Adrenal gland (tissue), 12 donors: ENCODE results near the gene GMDS. TPM values are rescaled to one million over a fixed set of nuclear protein-coding genes. Genes with fewer than 3 reads are reported as not detected.

Source experiments
- DNase-seq, 7 donors: peaks; one replicate each; pipeline ENCODE4 v3.0.0-alpha.2; 2019 to 2020
- H3K27ac ChIP-seq, 5 donors: fragments of 200-600 bp; sonication (generic) in 4 of 5; 1 replicate in 3 of 5; 2 replicates in 2 of 5; pipeline versions ENCODE4 v1.5.1 to v1.8.0; 2016 to 2020; ENCODE audit warnings: mild to moderate bottlenecking in 1 of 5
- H3K27me3 ChIP-seq: fragments of 200-600 bp; 2 replicates; pipeline ENCODE4 v1.8.0; 2021
- H3K36me3 ChIP-seq, 2 donors: fragments of 200-600 bp; replicated peaks in 1 of 2; 1 replicate in 1 of 2; 2 replicates in 1 of 2; pipeline versions ENCODE4 v1.5.1 to v1.8.0; 2018 to 2022
- H3K4me1 ChIP-seq, 2 donors: fragments of 200-600 bp; replicated peaks in 1 of 2; 1 replicate in 1 of 2; 2 replicates in 1 of 2; pipeline versions ENCODE4 v1.5.1 to v1.8.0; 2018 to 2021
- H3K4me3 ChIP-seq, 4 donors: fragments of 200-600 bp; sonication (generic) in 3 of 4; one replicate each; pipeline ENCODE4 v1.5.1; 2016 to 2018
- H3K9me3 ChIP-seq, 3 donors: fragments of 200-600 bp; sonication (generic) in 1 of 3; replicated peaks in 1 of 3; 1 replicate in 2 of 3; 2 replicates in 1 of 3; pipeline versions ENCODE4 v1.5.1 to v1.8.0; 2016 to 2021
- POLR2A ChIP-seq, 2 donors: fragments of 450-650 bp; IDR thresholded peaks; one replicate each; pipeline ENCODE4 v1.6.1; 2017; ENCODE audit warnings: antibody characterized with exemption in 2 of 2, mild to moderate bottlenecking in 2 of 2, moderate library complexity in 1 of 2
- WGBS, 4 donors: extraction: QIAGEN DNeasy Blood & Tissue Kit in 2 of 4; methylation state at CpG; one replicate each; pipeline versions ENCODE4 v1.1.5 to v1.1.7; 2013 to 2017; 5-methylcytosine and 5-hydroxymethylcytosine counted together
- intact Hi-C, 2 donors: fragments of 100-400 bp; cut with DNase I; formaldehyde crosslinking; loops; one replicate each; pipeline versions ENCODE4 v1.14.1 to v1.15.0; 2022 to 2023
- polyA plus RNA-seq, 3 donors: library from polyadenylated mRNA; stranded (reverse); fragments of 200-250 nt in 2 of 3; fragments of 350-450 nt in 1 of 3; fragmentation: Illumina TruSeq in 1 of 3; extraction: RNeasy Lipid Tissue Mini Kit (QIAGEN cat#74804) in 1 of 3; gene quantifications; one replicate each; pipeline ENCODE4 v1.2.3, GENCODE V29; 2013 to 2014
- total RNA-seq, 9 donors: library from RNA; depleted of rRNA in 4 of 9; stranded (reverse); fragments of >200 nt in 4 of 9; fragments of 120-200 nt in 1 of 9; fragmentation: NEBNext Ultra II Directional in 1 of 9; extraction: Animal tissue kit (Norgen Biotek cat#: 25700) in 1 of 9; gene quantifications; one replicate each; pipeline versions ENCODE4 v1.1.0 to v1.2.4, GENCODE V29; 2013 to 2023
- TF ChIP-seq, protein P1 (sequence below), 6 experiments: fragments of 450-650 bp in 4 of 6; fragments of 200-600 bp in 2 of 6; sonication (generic) in 1 of 6; IDR thresholded peaks; 1 replicate in 5 of 6; 2 replicates in 1 of 6; pipeline versions ENCODE4 v1.5.1 to v1.8.0; 2016 to 2021; ENCODE audit warnings: antibody characterized with exemption in 6 of 6, mild to moderate bottlenecking in 2 of 6, moderate library complexity in 1 of 6
- donor health status: healthy with polysubstance abuse.
- donor health status: Bipolar disorder and iron deficiency.
- donor health status: DM: yes; HTN: yes; CAD: no.
- donor health status: DM: no; HTN: no; CAD: no.
- donor health status: DM: no; HTN: no; CAD: no.
- donor health status: DM: yes; HTN: yes; CAD: no.

GMDS gene
- total and polyA plus RNA-seq, 12 donors, result 8.5 to 39.2 (median 15.2) TPM

GRCh38 chr6:1760876-1761275, 484.5 kb downstream of the GMDS start:
- no peak overlapping the region for H3K4me3 ChIP-seq
- H3K27me3 ChIP-seq, result no peaks in the 10 kb centered on the region
- no peak overlapping the region for H3K27ac ChIP-seq
- DNase-seq, result no peak
- no peaks in the 10 kb centered on the region for H3K36me3 ChIP-seq
- H3K9me3 ChIP-seq, result no peaks in the 10 kb centered on the region
- peaks cover 0 to 6% of the 10 kb centered on the region in 2 donors for H3K4me1 ChIP-seq
- TF ChIP-seq, protein P1, sequence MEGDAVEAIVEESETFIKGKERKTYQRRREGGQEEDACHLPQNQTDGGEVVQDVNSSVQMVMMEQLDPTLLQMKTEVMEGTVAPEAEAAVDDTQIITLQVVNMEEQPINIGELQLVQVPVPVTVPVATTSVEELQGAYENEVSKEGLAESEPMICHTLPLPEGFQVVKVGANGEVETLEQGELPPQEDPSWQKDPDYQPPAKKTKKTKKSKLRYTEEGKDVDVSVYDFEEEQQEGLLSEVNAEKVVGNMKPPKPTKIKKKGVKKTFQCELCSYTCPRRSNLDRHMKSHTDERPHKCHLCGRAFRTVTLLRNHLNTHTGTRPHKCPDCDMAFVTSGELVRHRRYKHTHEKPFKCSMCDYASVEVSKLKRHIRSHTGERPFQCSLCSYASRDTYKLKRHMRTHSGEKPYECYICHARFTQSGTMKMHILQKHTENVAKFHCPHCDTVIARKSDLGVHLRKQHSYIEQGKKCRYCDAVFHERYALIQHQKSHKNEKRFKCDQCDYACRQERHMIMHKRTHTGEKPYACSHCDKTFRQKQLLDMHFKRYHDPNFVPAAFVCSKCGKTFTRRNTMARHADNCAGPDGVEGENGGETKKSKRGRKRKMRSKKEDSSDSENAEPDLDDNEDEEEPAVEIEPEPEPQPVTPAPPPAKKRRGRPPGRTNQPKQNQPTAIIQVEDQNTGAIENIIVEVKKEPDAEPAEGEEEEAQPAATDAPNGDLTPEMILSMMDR (IDR thresholded peaks at IDR 0.05), result no peak
- 78 to 80% (median 79%) methylated on average over 2 of the region's 2 CpGs for WGBS, 4 donors
- intact Hi-C loops, result no loop called here

- Histone ChIP-seq H3K4me1 (peaks cover 0 to 6% of the 10 kb centered on the region in 2 donors), H3K27ac (no peak overlapping the region), H3K36me3 (no peaks in the 10 kb centered on the region), H3K9me3 (no peaks in the 10 kb centered on the region), H3K4me3 (no peak overlapping the region), H3K27me3 (no peaks in the 10 kb centered on the region)
- TF ChIP-seq, protein P1 (IDR thresholded peaks at IDR 0.05), result no peak
- TF ChIP-seq POLR2A (IDR thresholded peaks at IDR 0.05), result no peak
- WGBS, 4 donors, result 89 to 95% (median 93%) methylated on average over 8 of the region's 8 CpGs
- intact Hi-C loops, result no loop called here
- no peak for DNase-seq
These were observed 485.5 kb downstream of the GMDS start for GRCh38 chr6:1759870-1760269.

DNA sequence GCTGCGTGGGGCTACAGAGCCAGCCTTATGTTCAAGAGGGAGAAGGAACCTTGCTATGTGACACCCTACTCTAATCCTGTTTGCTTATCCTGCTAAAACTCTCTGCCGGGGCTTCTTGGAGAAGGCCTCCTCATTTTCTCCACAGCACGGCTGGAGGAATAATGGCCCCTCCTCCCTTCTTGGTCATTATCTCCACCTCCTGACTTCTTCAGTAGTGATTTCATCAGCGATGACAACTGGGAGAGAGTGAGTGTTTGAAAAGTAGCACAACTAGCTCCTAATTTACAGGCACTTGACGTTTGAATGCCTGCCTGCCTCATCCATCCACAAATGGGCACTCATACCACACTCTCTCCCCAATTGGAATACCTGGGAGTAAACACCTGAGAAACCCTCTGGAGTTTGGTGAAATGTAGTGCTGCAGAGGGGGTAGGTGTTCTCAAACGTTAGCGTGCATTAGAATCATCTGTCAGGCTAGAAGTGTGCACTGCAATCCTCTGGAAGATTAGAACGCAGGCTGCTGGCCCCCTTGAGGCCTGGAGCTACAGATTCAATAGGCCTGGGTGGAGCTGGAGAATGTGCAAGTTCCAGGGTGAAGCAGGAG, 487.2 kb downstream of the GMDS start:
- WGBS, 4 donors, result 66 to 74% (median 73%) methylated on average over 8 of the region's 8 CpGs
- no peak overlapping the region for H3K27ac ChIP-seq
- H3K4me1 ChIP-seq, result peaks cover 0 to 6% of the 10 kb centered on the region in 2 donors
- intact Hi-C loops, result no loop called here
- no peak overlapping the region for H3K4me3 ChIP-seq
- no peak for DNase-seq
- H3K36me3 ChIP-seq, result no peaks in the 10 kb centered on the region
- TF ChIP-seq POLR2A (IDR thresholded peaks at IDR 0.05), result no peak
- TF ChIP-seq, protein P1 (IDR thresholded peaks at IDR 0.05), result no peak
- H3K27me3 ChIP-seq, result no peaks in the 10 kb centered on the region
- no peaks in the 10 kb centered on the region for H3K9me3 ChIP-seq

- no peak for DNase-seq
- no peaks in the 10 kb centered on the region for H3K36me3 ChIP-seq
- 84 to 92% (median 89%) methylated on average over 8 of the region's 8 CpGs for WGBS, 4 donors
- H3K4me1 ChIP-seq, result peaks cover 0 to 6% of the 10 kb centered on the region in 2 donors
- no peaks in the 10 kb centered on the region for H3K27me3 ChIP-seq
- no peak overlapping the region for H3K4me3 ChIP-seq
- no peak for TF ChIP-seq POLR2A (IDR thresholded peaks at IDR 0.05)
- TF ChIP-seq, protein P1 (IDR thresholded peaks at IDR 0.05), result no peak
- H3K9me3 ChIP-seq, result no peaks in the 10 kb centered on the region
- no peak overlapping the region for H3K27ac ChIP-seq
- intact Hi-C loops, result no loop called here
These were observed 488.3 kb downstream of the GMDS start for GRCh38 chr6:1757131-1757530.
